Activated naive CD4-positive, alpha-beta T cell treated with anti-CD3 and anti-CD28 coated beads, Interleukin-2, amount 10 ng/mL, durations not matched to agents 7 days and 5 days (primary cell): ENCODE measurements around the gene ZBED4.

Experiments used
- CTCF ChIA-PET: fragments of 350-600 bp; sonication (Branson Sonifier 250); formaldehyde crosslinking; loops from one replicate; lab custom pipeline; 2021; ENCODE audit warnings: antibody characterized with exemption; lab: Charles Lee
- DNase-seq: peaks from one replicate; pipeline ENCODE4 v3.0.0-alpha.2; 2020
- H3K27ac Mint-ChIP-seq: one replicate; pipeline ENCODE4 v1.8.0; 2021; ENCODE audit warnings: mild to moderate bottlenecking, moderate library complexity, mixed read lengths
- H3K27me3 Mint-ChIP-seq: one replicate; pipeline ENCODE4 v1.8.0; 2021; ENCODE audit warnings: mild to moderate bottlenecking, mixed read lengths
- H3K36me3 Mint-ChIP-seq: one replicate; pipeline ENCODE4 v1.8.0; 2021; ENCODE audit warnings: mixed read lengths
- H3K4me1 Mint-ChIP-seq: one replicate; pipeline ENCODE4 v1.8.0; 2021; ENCODE audit warnings: mixed read lengths
- H3K4me3 Mint-ChIP-seq: one replicate; pipeline ENCODE4 v1.8.0; 2021; ENCODE audit warnings: mild to moderate bottlenecking, moderate library complexity, mixed read lengths
- H3K9me3 Mint-ChIP-seq: one replicate; pipeline ENCODE4 v1.8.0; 2021; ENCODE audit warnings: mixed read lengths

ZBED4 gene

DNA sequence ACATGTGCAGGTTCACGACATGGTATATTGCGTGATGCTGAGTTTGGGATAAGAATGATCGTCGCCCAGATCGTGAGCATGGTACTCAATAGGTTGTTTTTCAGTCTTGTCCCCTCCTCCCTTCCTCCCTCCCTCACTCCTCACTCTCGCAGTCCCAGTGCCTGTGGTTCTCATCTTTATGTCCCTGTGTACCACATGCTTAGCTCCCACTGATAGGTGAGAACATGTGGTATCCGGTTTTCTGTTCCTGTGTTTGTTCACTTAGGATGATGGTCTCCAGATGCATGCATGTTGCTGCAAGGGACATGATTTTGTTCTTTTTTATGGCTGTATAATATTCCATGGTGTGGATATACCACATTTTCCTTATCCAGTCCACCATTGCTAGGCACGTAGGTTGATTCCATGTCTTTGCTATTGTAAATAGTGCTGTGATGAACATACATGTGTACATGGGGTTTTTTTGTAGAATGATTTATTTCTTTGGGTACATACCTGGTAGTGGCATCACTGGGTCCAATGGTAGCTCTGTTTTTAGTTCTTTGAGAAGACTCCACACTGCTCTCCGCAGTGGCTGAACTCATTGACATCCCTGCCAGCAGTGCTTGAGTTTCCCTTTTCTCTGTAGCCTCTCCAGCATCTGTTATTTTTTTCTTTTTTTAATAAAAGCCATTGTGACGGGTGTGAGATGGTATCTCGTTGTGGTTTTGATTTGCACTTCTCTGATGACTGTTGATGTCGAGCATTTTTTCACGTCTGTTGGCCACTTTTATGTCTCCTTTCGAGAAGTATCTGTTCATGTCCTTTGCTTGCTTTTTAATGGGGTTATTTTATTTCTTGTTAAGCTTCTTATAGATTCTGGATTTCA lies 16.4 kb downstream of the ZBED4 start:
- CTCF ChIA-PET, result no interaction called here
- Mint-ChIP-seq H3K27ac (peak overlapping the region; percentile 67), H3K4me3 (no peak overlapping the region), H3K4me1 (peaks cover 56% of the 10 kb centered on the region), H3K27me3 (no peaks in the 10 kb centered on the region), H3K9me3 (peaks cover 43% of the 10 kb centered on the region), H3K36me3 (peaks cover 67% of the 10 kb centered on the region)
- DNase-seq, result no peak

DNA sequence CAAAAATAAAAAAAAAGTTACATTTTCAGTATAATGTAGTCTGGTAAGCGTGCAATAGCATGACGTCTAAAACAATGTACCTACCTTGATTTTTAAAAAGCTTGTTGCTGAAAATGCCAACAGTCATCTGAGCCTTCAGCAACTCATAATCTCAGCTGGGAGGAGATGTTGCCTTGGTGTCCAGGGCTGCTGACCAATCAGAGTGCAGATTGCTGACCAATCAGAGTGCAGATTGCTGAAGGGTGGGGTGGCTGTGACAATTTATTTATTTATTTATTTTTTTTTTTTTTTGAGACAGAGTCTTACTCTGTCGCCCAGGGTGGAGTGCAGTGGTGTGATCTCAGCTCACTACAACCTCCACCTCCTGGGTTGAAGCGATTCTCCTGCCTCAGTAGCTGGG lies 17.8 kb downstream of the ZBED4 start:
- Mint-ChIP-seq H3K27me3 (no peaks in the 10 kb centered on the region), H3K4me1 (peaks cover 50% of the 10 kb centered on the region), H3K9me3 (peaks cover 32% of the 10 kb centered on the region), H3K4me3 (no peak overlapping the region), H3K36me3 (peaks cover 64% of the 10 kb centered on the region), H3K27ac (no peak overlapping the region)
- CTCF ChIA-PET, result no interaction called here
- DNase-seq, result no peak

DNA sequence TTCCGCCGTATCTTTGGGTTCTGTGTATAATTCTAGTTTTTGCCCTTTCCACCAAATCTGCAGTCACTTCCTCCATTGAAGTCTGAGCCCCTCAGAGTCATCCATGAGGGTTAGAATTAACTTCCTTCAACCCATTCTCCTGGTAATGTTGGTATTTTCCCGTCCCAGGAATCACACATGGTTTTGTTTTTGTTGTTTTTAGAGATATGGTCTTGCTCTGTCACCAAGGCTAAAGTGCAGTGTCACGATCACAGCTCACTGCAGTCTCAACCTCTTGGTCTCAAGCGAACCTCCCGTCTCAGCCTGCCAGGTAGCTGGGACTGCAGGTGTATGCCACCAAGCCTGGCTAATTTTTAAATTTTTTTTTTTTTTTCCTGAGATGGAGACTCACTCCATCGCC lies 18.7 kb downstream of the ZBED4 start:
- H3K4me1 Mint-ChIP-seq, result peaks cover 41% of the 10 kb centered on the region
- H3K4me3 Mint-ChIP-seq, result no peak overlapping the region
- peaks cover 60% of the 10 kb centered on the region for H3K36me3 Mint-ChIP-seq
- DNase-seq, result no peak
- CTCF ChIA-PET, result interaction anchor here (0.6 to 1.0 kb wide), 2 partner anchors 9 to 369 kb away, joined by 3 to 4 read pairs; no protein-coding TSS in a partner anchor
- peak overlapping the region; percentile 31 for H3K27ac Mint-ChIP-seq
- H3K27me3 Mint-ChIP-seq, result no peaks in the 10 kb centered on the region
- H3K9me3 Mint-ChIP-seq, result peaks cover 23% of the 10 kb centered on the region

DNA sequence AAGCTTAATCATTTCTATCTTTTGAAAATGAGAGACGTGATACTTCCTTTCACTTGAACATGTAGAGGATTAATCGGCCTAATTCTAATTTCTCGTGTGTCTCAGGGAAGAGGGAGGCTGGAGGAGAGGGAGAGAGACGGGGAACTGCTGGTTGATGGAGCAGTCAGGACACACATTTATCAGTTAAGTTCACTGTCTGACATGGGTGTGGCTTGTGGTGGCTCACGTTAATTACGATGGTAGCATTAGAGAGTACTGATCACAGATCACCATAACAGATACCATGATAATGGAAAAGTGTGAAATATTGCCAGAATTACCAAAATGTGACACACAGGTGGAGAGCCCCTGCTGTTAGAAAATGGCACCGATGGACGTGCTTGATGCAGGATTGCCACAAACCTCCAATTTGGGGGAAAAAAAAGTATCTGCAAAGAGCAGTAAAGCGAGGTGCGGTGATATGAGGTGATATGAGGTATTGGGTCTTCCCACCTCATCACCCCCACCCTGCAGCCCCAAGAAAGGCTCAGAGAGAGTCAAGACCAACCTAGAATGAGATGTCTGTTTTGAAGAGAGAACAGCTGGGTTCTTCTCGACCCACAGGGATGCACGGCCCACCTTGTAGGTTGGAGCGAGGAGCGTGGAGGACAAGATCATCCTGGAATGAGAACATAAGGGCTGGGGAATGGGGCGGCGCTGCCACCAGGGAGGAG lies 19.7 kb downstream of the ZBED4 start:
- H3K27ac Mint-ChIP-seq, result no peak overlapping the region
- peaks cover 19% of the 10 kb centered on the region for H3K9me3 Mint-ChIP-seq
- no peak overlapping the region for H3K4me3 Mint-ChIP-seq
- H3K27me3 Mint-ChIP-seq, result no peaks in the 10 kb centered on the region
- H3K36me3 Mint-ChIP-seq, result peaks cover 57% of the 10 kb centered on the region
- CTCF ChIA-PET, result interaction anchor here (1.0 kb wide), 1 partner anchor 8 kb away, joined by 3 read pairs; no protein-coding TSS in a partner anchor
- peaks cover 31% of the 10 kb centered on the region for H3K4me1 Mint-ChIP-seq
- no peak for DNase-seq

DNA sequence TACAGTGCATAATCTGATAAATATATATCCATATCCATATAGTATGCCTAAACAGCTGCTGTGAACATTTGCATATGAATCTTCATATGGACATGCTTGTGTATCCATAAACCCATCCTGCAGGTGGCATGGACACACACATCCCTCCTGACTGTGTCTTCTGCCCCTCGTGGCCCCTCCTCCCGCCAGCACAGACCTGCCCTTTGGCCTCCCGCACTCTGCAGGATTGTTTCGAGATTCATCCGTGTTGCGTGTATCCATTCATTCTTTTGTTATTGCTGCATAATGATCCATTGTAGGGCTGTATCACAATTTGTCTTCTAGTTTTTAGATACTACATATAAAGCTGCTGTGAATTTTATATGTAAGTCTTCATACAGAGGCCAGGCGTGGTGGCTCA lies 24.0 kb downstream of the ZBED4 start:
- CTCF ChIA-PET, result no interaction called here
- peaks cover 23% of the 10 kb centered on the region for H3K4me1 Mint-ChIP-seq
- H3K27ac Mint-ChIP-seq, result no peak overlapping the region
- no peak for DNase-seq
- no peaks in the 10 kb centered on the region for H3K9me3 Mint-ChIP-seq
- H3K36me3 Mint-ChIP-seq, result peaks cover 50% of the 10 kb centered on the region
- no peak overlapping the region for H3K4me3 Mint-ChIP-seq
- no peaks in the 10 kb centered on the region for H3K27me3 Mint-ChIP-seq

DNA sequence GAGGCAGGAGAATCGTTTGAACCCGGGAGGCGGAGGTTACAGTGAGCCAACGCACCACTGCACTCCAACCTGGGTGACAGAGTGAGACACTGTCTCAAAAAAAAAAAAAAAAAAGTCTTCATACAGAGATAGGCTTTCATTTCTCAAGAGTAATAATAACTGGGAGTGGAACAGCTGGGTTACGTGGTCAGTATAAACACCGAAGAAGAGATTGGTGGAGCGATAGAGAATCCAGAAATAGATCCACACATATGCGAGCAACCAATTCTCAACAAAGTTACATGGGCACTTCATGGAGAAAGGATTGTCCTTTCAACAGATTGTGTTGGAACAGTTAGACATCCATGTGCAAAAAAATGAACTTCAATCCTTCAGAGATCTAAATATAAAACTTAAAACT lies 24.6 kb downstream of the ZBED4 start:
- H3K9me3 Mint-ChIP-seq, result no peaks in the 10 kb centered on the region
- H3K27me3 Mint-ChIP-seq, result no peaks in the 10 kb centered on the region
- no peak for DNase-seq
- H3K4me3 Mint-ChIP-seq, result no peak overlapping the region
- H3K4me1 Mint-ChIP-seq, result peaks cover 21% of the 10 kb centered on the region
- H3K27ac Mint-ChIP-seq, result no peak overlapping the region
- peaks cover 53% of the 10 kb centered on the region for H3K36me3 Mint-ChIP-seq
- CTCF ChIA-PET, result no interaction called here

DNA sequence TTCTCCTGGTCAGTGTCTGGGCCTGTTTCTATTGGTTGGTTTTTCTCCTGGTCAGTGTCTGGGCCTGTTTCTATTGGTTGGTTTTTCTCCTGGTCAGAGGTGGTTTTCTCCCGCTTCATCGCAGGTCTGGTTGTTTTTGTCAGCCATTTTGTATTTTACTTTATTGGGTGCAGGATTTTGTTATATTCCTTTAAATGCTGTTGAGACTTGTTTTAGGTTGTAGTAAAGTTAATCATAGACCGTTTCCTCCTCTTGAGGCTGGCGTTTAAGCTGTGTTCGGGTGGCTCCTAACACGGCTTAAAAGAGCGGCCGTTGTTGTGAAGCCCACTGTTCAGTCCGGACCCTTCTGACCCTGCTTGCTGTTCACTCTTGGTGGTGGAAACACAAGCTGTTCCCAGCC lies 26.2 kb downstream of the ZBED4 start:
- no peak overlapping the region for H3K4me3 Mint-ChIP-seq
- CTCF ChIA-PET, result no interaction called here
- peaks cover 20% of the 10 kb centered on the region for H3K4me1 Mint-ChIP-seq
- DNase-seq, result no peak
- no peaks in the 10 kb centered on the region for H3K9me3 Mint-ChIP-seq
- H3K27ac Mint-ChIP-seq, result peak overlapping the region; percentile 79
- peaks cover 54% of the 10 kb centered on the region for H3K36me3 Mint-ChIP-seq
- no peaks in the 10 kb centered on the region for H3K27me3 Mint-ChIP-seq

DNA sequence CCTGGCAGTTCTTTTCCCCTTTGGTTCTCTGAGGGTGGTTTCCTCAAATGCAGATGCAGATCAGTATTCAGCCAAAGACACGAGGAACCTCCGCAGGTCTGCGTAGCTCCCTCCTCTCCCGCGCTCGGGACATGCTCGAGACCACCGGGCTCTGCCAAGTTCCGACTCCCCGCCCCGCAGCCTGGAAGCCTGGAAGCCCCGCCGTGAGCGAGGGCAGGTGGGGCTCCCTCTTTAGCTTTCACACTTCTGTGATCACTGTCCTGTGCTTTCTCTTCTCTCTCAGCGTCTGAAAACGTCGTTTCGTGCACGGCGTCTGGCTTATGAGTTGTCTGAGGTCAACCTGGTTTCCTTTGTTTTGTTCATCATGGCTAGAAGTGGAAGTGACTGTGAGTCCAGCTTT lies 26.6 kb downstream of the ZBED4 start:
- Mint-ChIP-seq H3K4me1 (peaks cover 20% of the 10 kb centered on the region), H3K27me3 (no peaks in the 10 kb centered on the region), H3K4me3 (no peak overlapping the region), H3K27ac (peak overlapping the region; percentile 79), H3K36me3 (peaks cover 51% of the 10 kb centered on the region), H3K9me3 (no peaks in the 10 kb centered on the region)
- CTCF ChIA-PET, result no interaction called here
- peak; percentile 30 for DNase-seq

DNA sequence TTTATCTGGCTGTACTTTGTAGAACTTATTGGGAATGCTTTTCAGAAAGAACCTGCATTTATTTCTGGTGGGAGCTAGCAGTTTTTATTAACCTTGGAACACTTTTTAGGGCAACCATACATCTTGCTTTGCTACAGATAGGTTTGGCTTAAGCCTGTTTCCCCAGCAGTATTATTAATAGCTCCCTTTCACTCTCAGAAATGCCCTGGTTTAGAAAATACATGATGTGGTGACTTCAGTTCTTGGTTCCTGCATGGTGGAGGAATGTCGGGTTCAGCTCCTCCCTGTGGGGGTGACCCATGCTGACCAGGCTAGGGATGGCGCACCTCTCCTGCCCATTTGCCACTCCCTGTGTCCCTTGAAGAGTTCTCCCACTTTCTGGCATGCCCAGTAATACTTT lies 28.2 kb downstream of the ZBED4 start:
- DNase-seq, result no peak
- Mint-ChIP-seq H3K36me3 (peaks cover 49% of the 10 kb centered on the region), H3K4me3 (no peak overlapping the region), H3K4me1 (peaks cover 17% of the 10 kb centered on the region), H3K27ac (no peak overlapping the region), H3K27me3 (no peaks in the 10 kb centered on the region), H3K9me3 (no peaks in the 10 kb centered on the region)
- CTCF ChIA-PET, result interaction anchor here (0.8 kb wide), 1 partner anchor 9 kb away, joined by 3 read pairs; no protein-coding TSS in a partner anchor

DNA sequence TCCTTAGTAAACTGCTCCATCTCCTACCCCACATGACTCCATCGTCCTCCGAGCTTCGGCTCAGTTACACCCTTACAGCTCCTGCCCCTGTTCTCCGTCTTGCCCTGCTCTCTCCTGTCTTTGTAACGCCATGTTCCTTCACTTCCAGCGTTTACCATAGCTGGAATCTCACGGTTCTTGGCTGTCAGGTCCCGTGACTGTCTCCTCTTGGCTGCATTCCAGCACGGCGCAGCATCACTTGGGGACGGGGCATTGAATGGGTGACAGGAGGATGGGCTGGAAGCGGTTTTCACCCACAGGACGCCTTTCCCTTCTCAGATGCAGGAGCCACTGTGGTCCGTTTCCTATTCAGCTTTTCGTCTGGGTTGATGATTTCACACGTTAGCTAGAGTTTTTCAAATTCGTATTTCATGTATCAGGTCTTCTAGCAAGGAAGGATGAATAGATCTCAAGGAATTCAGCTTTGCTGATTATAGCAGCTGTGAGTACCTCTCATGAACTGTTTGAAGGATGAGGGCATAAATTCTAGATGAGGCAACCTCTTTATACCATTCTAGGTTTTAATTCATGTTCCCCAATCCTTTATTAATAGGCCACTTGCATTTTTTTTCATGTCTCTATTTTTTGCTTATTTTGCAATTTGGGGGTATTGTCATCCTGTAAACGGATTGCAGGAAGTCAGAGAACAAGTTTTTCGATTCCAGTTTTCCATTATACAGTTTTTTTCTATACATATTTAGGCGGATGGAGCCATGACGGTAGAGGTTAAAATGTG lies 29.1 kb downstream of the ZBED4 start:
- H3K36me3 Mint-ChIP-seq, result peaks cover 55% of the 10 kb centered on the region
- no peak overlapping the region for H3K27ac Mint-ChIP-seq
- no peak overlapping the region for H3K4me3 Mint-ChIP-seq
- no peaks in the 10 kb centered on the region for H3K27me3 Mint-ChIP-seq
- DNase-seq, result no peak
- H3K4me1 Mint-ChIP-seq, result peaks cover 17% of the 10 kb centered on the region
- CTCF ChIA-PET, result no interaction called here
- no peaks in the 10 kb centered on the region for H3K9me3 Mint-ChIP-seq

DNA sequence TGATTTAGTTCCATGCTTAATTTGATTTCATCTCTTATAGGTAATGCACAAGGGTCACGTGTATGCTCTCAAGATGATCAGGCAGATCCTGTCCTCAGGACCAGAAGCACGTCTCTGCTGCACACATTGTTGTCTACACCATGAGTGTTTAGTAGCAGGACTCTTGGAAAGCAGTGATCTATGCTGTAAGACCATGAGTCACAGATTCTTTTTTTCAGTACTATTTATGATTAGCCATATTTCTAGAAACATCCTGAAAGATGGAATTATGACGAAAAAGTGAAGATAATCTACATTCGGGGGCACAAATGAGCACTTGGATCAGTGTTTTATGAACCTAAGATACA lies 29.6 kb downstream of the ZBED4 start:
- Mint-ChIP-seq H3K4me3 (no peak overlapping the region), H3K4me1 (peaks cover 17% of the 10 kb centered on the region), H3K9me3 (no peaks in the 10 kb centered on the region), H3K36me3 (peaks cover 56% of the 10 kb centered on the region), H3K27me3 (no peaks in the 10 kb centered on the region), H3K27ac (no peak overlapping the region)
- DNase-seq, result no peak
- CTCF ChIA-PET, result no interaction called here

DNA sequence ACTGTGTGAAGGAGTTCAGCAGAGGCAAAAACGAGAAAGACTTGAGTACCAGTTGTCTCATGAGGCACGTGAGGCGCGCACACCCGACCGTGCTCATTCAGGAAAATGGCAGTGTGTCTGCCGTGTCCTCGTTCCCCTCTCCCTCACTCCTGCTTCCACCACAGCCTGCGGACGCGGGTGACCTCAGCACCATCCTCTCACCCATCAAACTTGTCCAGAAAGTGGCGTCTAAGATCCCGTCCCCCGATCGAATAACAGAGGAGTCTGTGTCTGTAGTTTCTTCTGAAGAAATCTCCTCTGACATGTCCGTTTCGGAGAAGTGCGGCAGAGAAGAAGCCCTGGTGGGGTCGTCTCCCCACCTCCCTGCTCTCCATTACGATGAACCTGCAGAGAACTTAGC lies 30.4 kb downstream of the ZBED4 start:
- CTCF ChIA-PET, result no interaction called here
- H3K9me3 Mint-ChIP-seq, result no peaks in the 10 kb centered on the region
- DNase-seq, result no peak
- H3K36me3 Mint-ChIP-seq, result peaks cover 60% of the 10 kb centered on the region
- H3K27ac Mint-ChIP-seq, result no peak overlapping the region
- no peak overlapping the region for H3K4me3 Mint-ChIP-seq
- H3K27me3 Mint-ChIP-seq, result no peaks in the 10 kb centered on the region
- H3K4me1 Mint-ChIP-seq, result peaks cover 15% of the 10 kb centered on the region

DNA sequence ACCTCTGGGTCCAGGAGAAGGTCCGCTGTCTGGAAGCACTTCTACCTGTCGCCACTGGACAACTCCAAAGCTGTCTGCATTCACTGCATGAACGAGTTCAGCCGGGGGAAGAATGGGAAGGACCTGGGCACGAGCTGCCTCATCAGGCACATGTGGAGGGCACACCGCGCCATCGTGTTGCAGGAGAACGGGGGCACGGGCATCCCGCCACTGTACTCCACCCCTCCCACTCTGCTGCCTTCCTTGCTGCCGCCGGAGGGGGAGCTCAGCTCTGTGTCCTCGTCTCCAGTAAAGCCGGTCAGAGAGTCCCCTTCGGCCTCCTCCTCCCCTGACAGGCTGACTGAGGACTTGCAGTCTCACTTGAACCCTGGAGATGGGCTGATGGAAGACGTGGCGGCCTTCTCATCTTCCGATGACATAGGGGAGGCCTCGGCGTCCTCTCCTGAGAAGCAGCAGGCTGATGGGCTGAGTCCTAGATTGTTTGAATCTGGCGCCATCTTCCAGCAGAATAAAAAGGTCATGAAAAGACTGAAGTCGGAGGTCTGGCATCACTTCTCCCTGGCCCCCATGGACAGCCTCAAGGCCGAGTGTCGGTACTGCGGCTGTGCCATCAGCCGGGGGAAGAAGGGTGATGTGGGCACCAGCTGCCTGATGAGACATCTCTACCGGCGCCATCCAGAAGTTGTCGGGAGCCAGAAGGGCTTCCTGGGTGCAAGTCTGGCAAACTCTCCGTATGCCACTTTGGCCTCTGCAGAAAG lies 31.0 kb downstream of the ZBED4 start:
- H3K36me3 Mint-ChIP-seq, result peaks cover 64% of the 10 kb centered on the region
- peaks cover 15% of the 10 kb centered on the region for H3K4me1 Mint-ChIP-seq
- H3K4me3 Mint-ChIP-seq, result no peak overlapping the region
- CTCF ChIA-PET, result no interaction called here
- H3K9me3 Mint-ChIP-seq, result no peaks in the 10 kb centered on the region
- H3K27ac Mint-ChIP-seq, result no peak overlapping the region
- no peaks in the 10 kb centered on the region for H3K27me3 Mint-ChIP-seq
- DNase-seq, result no peak

DNA sequence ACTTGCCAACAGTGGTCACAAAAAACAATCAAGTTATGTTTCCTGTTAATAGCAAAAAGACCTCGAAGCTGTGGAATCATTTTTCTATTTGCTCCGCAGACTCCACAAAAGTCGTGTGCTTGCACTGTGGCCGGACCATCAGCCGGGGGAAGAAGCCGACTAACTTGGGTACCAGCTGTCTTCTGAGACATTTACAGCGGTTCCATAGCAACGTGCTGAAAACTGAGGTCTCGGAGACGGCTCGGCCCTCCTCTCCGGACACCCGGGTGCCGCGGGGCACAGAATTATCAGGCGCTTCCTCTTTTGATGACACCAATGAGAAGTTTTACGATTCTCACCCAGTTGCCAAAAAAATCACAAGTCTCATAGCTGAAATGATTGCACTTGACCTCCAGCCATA lies 31.6 kb downstream of the ZBED4 start:
- no peak for DNase-seq
- no peaks in the 10 kb centered on the region for H3K9me3 Mint-ChIP-seq
- no peak overlapping the region for H3K27ac Mint-ChIP-seq
- peaks cover 64% of the 10 kb centered on the region for H3K36me3 Mint-ChIP-seq
- CTCF ChIA-PET, result no interaction called here
- peaks cover 9% of the 10 kb centered on the region for H3K4me1 Mint-ChIP-seq
- H3K27me3 Mint-ChIP-seq, result no peaks in the 10 kb centered on the region
- no peak overlapping the region for H3K4me3 Mint-ChIP-seq
